Nephron (organoid): ENCODE measurements around the gene USH2A.

Experiments used
- H3K27ac Mint-ChIP-seq, 3 experiments: 2 replicates each; pipeline ENCODE4 v1.8.0; 2020; ENCODE audit warnings: mixed read lengths in 3 of 3, mild to moderate bottlenecking in 2 of 3, moderate library complexity in 1 of 3
- H3K27me3 Mint-ChIP-seq: 2 replicates; pipeline ENCODE4 v1.8.0; 2021; ENCODE audit warnings: low read depth, mild to moderate bottlenecking, moderate library complexity, mixed read lengths
- H3K36me3 Mint-ChIP-seq: 2 replicates; pipeline ENCODE4 v1.8.0; 2020; ENCODE audit warnings: low read depth, mixed read lengths
- H3K4me1 Mint-ChIP-seq: 2 replicates; pipeline ENCODE4 v1.8.0; 2020; ENCODE audit warnings: mixed read lengths
- H3K4me3 Mint-ChIP-seq, 3 experiments: 2 replicates each; pipeline ENCODE4 v1.8.0; 2020; ENCODE audit warnings: mild to moderate bottlenecking in 3 of 3, mixed read lengths in 3 of 3, moderate library complexity in 2 of 3
- H3K9me3 Mint-ChIP-seq: 2 replicates; pipeline ENCODE4 v1.8.0; 2020; ENCODE audit warnings: mixed read lengths
- TF ChIP-seq, protein P1 (sequence below), 3 experiments: fragments of 200-600 bp; sonication (generic); IDR thresholded peaks; one replicate each; pipeline ENCODE4 v1.5.0; 2021; ENCODE audit warnings: antibody characterized with exemption in 3 of 3; ENCODE audit not compliant: unreplicated experiment in 3 of 3

The USH2A gene

DNA sequence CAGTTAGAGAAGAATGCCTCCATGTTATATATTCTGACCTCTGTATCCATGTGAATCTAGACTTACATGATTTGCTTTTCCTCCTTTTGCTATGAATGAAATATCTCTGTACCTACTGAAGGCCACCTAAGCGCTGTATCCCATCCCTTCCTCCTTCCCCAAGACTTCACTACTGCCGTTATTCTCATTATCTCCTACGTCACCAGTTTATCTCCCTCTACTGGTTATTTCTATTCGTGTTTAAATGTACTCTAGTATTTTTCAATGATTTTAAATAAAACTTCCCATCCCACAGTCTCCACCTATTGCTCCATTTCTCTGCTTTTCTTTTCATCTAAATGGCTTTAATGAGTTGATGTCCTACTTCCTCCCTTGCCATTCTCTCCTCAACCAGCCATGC lies 746.1 kb downstream of the USH2A start:
- H3K4me1 Mint-ChIP-seq: peaks cover under 1% of the 10 kb centered on the region

DNA sequence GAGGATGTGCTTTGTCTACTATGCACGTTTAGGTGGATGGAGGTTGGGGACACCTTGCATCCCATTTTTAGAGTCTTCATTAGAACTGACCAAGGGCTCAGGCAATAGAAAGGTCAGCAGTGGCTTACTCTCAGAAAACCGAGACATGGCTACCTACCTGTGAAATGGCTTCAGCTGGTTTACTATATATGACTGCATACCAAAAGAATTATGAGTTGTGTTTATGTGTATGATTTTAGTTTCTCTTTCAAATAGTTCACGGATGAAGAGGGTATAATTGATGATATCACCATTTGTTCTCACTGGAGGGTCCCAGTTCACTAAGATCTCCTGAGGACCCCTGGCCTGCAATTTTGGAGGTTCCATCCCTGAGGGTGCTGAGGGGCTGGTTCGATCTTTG lies 749.3 kb downstream of the USH2A start:
- Mint-ChIP-seq H3K36me3 (no peaks in the 10 kb centered on the region), H3K4me3 (no peak overlapping the region), H3K27ac (no peak overlapping the region), H3K9me3 (no peaks in the 10 kb centered on the region), H3K4me1 (no peaks in the 10 kb centered on the region), H3K27me3 (peaks cover 3% of the 10 kb centered on the region)
- TF ChIP-seq, protein P1, sequence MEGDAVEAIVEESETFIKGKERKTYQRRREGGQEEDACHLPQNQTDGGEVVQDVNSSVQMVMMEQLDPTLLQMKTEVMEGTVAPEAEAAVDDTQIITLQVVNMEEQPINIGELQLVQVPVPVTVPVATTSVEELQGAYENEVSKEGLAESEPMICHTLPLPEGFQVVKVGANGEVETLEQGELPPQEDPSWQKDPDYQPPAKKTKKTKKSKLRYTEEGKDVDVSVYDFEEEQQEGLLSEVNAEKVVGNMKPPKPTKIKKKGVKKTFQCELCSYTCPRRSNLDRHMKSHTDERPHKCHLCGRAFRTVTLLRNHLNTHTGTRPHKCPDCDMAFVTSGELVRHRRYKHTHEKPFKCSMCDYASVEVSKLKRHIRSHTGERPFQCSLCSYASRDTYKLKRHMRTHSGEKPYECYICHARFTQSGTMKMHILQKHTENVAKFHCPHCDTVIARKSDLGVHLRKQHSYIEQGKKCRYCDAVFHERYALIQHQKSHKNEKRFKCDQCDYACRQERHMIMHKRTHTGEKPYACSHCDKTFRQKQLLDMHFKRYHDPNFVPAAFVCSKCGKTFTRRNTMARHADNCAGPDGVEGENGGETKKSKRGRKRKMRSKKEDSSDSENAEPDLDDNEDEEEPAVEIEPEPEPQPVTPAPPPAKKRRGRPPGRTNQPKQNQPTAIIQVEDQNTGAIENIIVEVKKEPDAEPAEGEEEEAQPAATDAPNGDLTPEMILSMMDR (IDR thresholded peaks at IDR 0.05; ENCODE audit: unreplicated experiment in 3 of 3): no peak

More for the DNA sequence above, 746.1 kb downstream of the USH2A start:
- H3K4me3 Mint-ChIP-seq: no peak overlapping the region
- no peaks in the 10 kb centered on the region for H3K27me3 Mint-ChIP-seq
- no peaks in the 10 kb centered on the region for H3K36me3 Mint-ChIP-seq
- TF ChIP-seq, protein P1 (IDR thresholded peaks at IDR 0.05; ENCODE audit: unreplicated experiment in 3 of 3): no peak
- H3K9me3 Mint-ChIP-seq: no peaks in the 10 kb centered on the region
- no peak overlapping the region for H3K27ac Mint-ChIP-seq

DNA sequence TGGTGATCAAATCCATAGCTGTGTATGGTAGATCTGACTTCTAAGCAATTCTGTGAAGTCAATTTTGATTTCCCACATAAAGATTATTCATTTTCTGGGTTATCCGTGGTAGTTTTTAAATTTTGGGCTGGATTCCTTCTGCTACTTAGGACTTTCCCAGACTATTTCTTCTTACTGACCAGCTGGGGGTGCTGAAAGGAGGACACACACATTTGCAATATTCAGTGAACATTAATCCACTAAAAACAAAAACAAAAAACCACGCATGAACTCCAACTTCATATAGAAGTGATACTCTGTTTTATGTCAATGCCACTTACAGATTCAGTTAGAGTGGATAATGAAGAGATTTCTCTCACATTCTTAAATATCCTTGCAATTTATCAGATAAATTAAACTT lies 750.8 kb downstream of the USH2A start:
- H3K27ac Mint-ChIP-seq: no peak overlapping the region
- H3K9me3 Mint-ChIP-seq: no peaks in the 10 kb centered on the region
- TF ChIP-seq, protein P1 (IDR thresholded peaks at IDR 0.05; ENCODE audit: unreplicated experiment in 3 of 3): no peak
- H3K27me3 Mint-ChIP-seq: peaks cover 3% of the 10 kb centered on the region
- H3K36me3 Mint-ChIP-seq: no peaks in the 10 kb centered on the region
- H3K4me3 Mint-ChIP-seq: no peak overlapping the region
- no peaks in the 10 kb centered on the region for H3K4me1 Mint-ChIP-seq

DNA sequence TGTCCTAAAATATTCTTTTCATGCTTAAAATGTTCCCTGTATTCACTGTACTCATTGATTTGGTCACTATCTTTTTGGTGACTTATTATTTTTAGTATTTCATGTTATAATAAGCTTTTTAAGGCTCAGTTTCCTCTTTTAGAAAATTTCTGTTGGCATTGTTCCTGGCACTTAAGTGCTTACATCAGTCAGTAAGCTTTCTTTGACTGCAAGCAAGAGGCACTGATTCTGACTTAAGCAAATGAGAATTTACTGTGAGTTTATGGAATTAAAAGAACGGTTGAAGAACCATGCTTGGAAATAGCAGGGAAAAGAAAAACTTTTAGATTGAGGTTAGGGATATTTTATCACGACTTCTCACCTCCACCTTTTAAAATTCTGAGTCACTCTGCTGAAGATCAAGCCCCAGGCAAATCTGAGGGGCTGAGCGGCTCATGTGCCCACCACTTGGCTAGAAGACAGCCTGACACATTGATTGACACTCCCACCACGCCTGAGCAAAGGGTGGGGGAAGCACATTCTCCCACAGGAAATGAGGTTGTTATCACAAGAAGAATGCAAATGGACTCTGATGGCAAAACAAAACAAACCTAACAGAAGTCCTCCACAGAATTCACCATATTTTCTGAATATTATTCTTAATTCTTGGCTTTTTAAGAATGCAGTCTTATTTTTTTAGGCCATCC lies 753.3 kb downstream of the USH2A start:
- Mint-ChIP-seq H3K36me3 (no peaks in the 10 kb centered on the region), H3K4me1 (no peaks in the 10 kb centered on the region), H3K27ac (no peak overlapping the region), H3K27me3 (peaks cover 3% of the 10 kb centered on the region), H3K9me3 (no peaks in the 10 kb centered on the region), H3K4me3 (no peak overlapping the region)
- TF ChIP-seq, protein P1 (IDR thresholded peaks at IDR 0.05; ENCODE audit: unreplicated experiment in 3 of 3): no peak

DNA sequence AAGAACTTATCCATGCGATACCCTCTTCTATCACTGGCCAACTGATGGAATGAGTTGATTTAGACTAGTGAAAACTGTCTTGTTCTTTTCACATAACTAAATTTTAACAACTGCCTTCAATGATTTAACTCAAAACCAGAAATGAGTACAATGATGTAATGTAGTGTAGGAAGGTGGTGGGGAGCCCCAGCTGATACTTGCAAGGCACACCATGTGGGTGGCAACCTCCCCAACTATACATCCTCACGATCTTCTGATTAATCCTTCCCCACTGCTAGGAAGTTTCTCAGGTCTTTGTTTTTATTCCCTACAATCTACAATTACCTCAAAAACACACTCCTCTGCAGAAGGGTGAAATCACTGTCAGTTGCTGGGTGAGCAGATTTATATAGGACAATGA lies 755.5 kb downstream of the USH2A start:
- Mint-ChIP-seq H3K36me3 (no peaks in the 10 kb centered on the region), H3K9me3 (no peaks in the 10 kb centered on the region), H3K4me1 (no peaks in the 10 kb centered on the region), H3K27ac (no peak overlapping the region), H3K27me3 (peaks cover 3% of the 10 kb centered on the region), H3K4me3 (no peak overlapping the region)
- TF ChIP-seq, protein P1 (IDR thresholded peaks at IDR 0.05; ENCODE audit: unreplicated experiment in 3 of 3): no peak

GRCh38 chr1:215665215-215665614 lies 758.0 kb downstream of the USH2A start:
- Mint-ChIP-seq H3K4me1 (no peaks in the 10 kb centered on the region), H3K9me3 (no peaks in the 10 kb centered on the region), H3K4me3 (no peak overlapping the region), H3K27me3 (peaks cover 3% of the 10 kb centered on the region), H3K27ac (no peak overlapping the region), H3K36me3 (no peaks in the 10 kb centered on the region)
- TF ChIP-seq, protein P1 (IDR thresholded peaks at IDR 0.05; ENCODE audit: unreplicated experiment in 3 of 3): no peak
